Glomerular visceral epithelial cell (primary cell): ENCODE measurements around the gene CA14.
"Not testable (repeated sequence)": the region's sequence is repeated elsewhere in the genome, so short reads cannot be mapped to it uniquely, and the experiment has no call there.

Experiments used
- DNase-seq: peaks from one replicate; pipeline ENCODE4 v3.0.0-alpha.2; 2016; ENCODE audit errors: extremely low spot score

CA14 gene

GRCh38 chr1:150280138-150280707 is 22.6 kb downstream of the CA14 start:
- DNase-seq: no peak

GRCh38 chr1:150281221-150281757 is 23.7 kb downstream of the CA14 start:
- DNase-seq: peak; percentile 55

- peak; percentile 58 for DNase-seq
Measured at GRCh38 chr1:150281758-150282557, 24.4 kb downstream of the CA14 start, which contains the start of gene CIART. TSS of gene CIART (plus strand) at chr1:150282554. CDS start at chr1:150283268, 714 bp downstream.

GRCh38 chr1:150282558-150282958 is 25.0 kb downstream of the CA14 start:
- no peak for DNase-seq

GRCh38 chr1:150283260-150283659 is 25.7 kb downstream of the CA14 start:
- no peak for DNase-seq

GRCh38 chr1:150288382-150288781 is 30.8 kb downstream of the CA14 start:
- no peak for DNase-seq

- no peak for DNase-seq
Measured at GRCh38 chr1:150288822-150289221, 31.2 kb downstream of the CA14 start.

GRCh38 chr1:150293433-150294253 is 36.1 kb downstream of the CA14 start, which contains the start of gene MRPS21:
TSS of gene MRPS21 (plus strand) at chr1:150293861. CDS start at chr1:150294367, 506 bp downstream.
- peak; percentile 90 for DNase-seq

GRCh38 chr1:150295476-150295875 is 37.9 kb downstream of the CA14 start:
- DNase-seq: peak; percentile 9

GRCh38 chr1:150299716-150300115 is 42.1 kb downstream of the CA14 start:
- peak; percentile 58 for DNase-seq

- no peak for DNase-seq
Measured at GRCh38 chr1:150302338-150302737, 44.8 kb downstream of the CA14 start.

- DNase-seq: no peak
Measured at GRCh38 chr1:150302902-150303301, 45.3 kb downstream of the CA14 start.

- DNase-seq: not testable (repeated sequence)
Measured at GRCh38 chr1:150308585-150308984, 51.0 kb downstream of the CA14 start.

GRCh38 chr1:150309758-150310508 is 52.4 kb downstream of the CA14 start:
- DNase-seq: no peak

GRCh38 chr1:150311762-150312161 is 54.2 kb downstream of the CA14 start:
- no peak for DNase-seq
